CD4-positive, alpha-beta T cell treated with Interleukin-2 at 100 ng/mL for 4 hours (primary cell): ENCODE measurements around the gene ARL16.
A peak's percentile ranks its signal among the peaks of the same experiment; 100 is the strongest.

Experiments
- DNase-seq: peaks from one replicate; pipeline ENCODE4 v3.0.0-alpha.2; 2020; ENCODE audit warnings: low spot score

The ARL16 gene

GRCh38 chr17:81644496-81644895, 39.1 kb downstream of the ARL16 start:
- DNase-seq: no peak

- DNase-seq: no peak
Measured at GRCh38 chr17:81641825-81642489, 41.6 kb downstream of the ARL16 start.

GRCh38 chr17:81640011-81640410, 43.6 kb downstream of the ARL16 start:
- DNase-seq: no peak

GRCh38 chr17:81638683-81639082, 44.9 kb downstream of the ARL16 start:
- DNase-seq: no peak

- peak; percentile 86 for DNase-seq
Measured at GRCh38 chr17:81636505-81637288, 46.9 kb downstream of the ARL16 start, which contains the start of the genes NPLOC4 and TSPAN10. Gene NPLOC4 (minus strand): TSS chr17:81637112. CDS start chr17:81636930, 182 bp downstream. Gene TSPAN10 (plus strand): TSS chr17:81637196. CDS start chr17:81642413, 5,217 bp downstream.

GRCh38 chr17:81635973-81636504, 47.6 kb downstream of the ARL16 start:
- DNase-seq: no peak

- no peak for DNase-seq
Measured at GRCh38 chr17:81635431-81635830, 48.2 kb downstream of the ARL16 start.

GRCh38 chr17:81631482-81631881, 52.1 kb downstream of the ARL16 start:
- no peak for DNase-seq
